GM21390 (cell line): ENCODE measurements around the gene SSB.
"Not testable (repeated sequence)": the region's sequence is repeated elsewhere in the genome, so short reads cannot be mapped to it uniquely, and the experiment has no call there.

Source experiments
- ATAC-seq: cut with Tn5 transposase; IDR thresholded peaks from one replicate; pipeline ENCODE4 v1.9.1; 2021; ENCODE audit not compliant: unreplicated experiment

SSB gene

DNA sequence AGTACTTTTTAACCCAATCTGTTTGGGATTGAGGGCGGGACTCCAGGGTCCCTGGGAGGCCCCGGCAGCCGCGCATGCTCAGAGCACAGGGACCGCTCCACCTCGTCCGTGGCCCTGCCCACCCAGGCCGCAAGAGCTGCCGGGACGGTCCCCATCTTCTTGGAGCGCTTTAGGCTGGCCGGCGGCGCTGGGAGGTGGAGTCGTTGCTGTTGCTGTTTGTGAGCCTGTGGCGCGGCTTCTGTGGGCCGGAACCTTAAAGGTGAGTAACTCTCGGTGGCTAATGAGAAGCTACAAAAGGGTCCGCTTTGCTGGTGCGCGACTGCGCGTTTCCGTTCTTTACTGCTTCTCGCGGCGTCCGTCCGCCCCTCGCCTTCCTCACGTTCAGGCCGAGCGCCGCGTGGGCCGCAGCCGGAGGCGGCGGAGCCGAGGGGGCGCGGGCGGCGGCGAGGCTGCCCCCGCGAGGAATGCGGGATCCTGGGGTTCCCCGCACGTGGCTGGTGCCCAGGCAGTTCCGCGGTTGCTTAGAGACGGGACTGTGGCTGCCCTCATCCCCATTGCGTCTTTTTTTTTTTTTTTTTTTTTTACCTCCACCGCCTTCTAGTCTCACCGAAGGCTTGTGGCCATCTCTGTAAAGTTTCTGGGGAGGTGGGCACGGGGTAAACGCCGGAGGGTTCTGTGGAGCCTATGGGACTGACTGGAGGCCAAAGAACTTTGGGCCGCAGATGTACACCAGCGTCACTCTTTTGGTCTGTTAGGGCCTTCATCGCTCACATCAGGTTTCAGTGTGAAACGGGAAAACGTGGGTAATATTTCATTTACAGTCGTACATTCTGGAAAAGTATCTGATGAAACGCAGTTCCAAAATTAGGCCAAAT, at the start of gene SSB:
Gene SSB (plus strand): TSS at position 154 of the 875 bp plus-strand sequence. CDS start 2,090 bp downstream, outside the sequence.
- ATAC-seq: peak; percentile 97

DNA sequence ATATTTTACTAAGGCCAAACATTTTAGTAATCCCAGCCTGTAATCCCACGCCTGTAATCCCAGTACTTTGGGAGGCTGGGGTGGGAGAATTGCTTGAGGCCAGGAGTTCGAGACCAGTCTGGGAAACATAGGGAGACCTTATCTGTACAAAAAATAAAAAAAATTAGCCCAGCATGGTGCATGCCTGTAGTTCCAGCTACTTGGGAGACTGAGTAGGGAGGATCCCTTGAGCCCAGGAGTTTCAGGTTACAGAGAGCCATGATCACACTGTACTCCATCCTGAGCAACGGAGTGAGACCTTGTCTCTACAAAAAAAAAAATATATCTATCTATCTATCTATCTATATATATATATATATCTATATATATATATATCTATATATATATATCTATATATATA, 45.9 kb upstream of the SSB start:
- no peak for ATAC-seq

DNA sequence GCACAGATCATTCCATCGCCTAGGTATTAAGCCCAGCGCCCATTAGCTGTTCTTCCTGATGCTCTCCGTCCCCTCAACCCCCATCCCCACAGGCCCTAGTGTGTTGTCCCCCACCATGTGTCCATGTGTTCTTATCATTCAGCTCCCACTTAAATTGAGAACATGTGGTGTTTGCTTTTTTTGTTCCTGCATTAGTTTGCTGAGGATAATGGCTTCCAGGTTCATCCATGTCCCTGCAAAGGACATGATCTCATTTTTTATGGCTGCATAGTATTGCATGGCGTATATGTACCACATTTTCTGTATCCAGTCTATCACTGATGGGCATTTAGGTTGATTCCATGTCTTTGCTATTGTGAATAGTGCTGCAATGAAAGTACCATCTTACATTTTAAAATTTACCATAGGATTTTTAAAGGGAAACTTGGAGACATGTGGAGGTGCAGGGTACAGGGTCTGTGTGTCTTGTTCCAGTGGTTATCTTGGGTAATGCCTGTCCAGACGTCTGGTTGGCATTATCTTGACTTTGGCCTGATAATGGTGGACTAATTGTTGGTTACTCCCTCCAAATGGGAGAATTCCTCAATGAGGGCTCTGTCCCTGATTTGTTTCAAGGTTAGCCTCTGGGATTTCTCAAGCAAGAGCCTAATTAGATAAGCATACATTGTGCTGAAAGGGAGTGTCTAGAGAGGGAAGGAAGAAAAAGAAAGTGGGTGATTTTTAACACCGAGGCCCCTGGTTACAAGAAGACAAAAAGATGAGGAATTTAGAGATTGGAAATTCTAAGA, 43.4 kb upstream of the SSB start:
- no peak for ATAC-seq

DNA sequence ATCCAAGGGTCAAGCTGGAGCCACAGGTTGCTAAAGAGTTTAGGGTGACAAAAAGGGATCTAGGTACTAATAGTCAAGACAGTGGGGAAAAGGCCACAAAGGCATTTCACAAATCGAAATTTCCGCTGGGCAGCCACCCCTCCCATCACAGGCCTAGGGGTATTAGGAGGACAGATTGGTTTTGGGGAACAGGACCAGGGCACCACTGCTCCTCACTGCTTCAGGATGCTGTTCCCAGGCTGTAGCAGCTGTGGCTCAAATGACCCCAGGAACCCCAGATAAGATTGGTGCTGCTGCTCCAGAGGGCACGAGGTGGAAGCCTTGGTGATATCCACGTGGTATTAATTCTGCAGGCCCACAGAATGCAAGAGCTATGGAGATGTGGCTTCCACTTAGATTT, 42.3 kb upstream of the SSB start:
- ATAC-seq: no peak

DNA sequence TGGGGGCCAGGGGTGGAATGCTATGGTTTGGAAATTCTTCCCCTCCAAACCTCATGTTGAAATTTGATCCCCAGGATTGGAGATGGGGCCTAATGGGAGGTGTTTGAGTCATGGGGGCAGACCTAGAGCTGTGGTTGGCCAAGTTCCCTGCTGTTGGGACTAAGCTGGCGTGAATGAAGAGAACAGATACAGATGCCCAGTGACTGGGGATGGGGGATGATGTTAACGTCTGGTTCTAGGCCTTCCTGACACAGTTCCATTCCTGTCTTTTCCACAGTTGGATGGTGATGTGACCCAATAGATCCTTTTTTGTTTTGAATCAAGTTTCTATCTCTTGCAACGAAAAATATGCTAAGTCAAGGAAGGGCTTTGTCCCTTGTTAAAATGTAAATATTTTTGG, 41.3 kb upstream of the SSB start:
- ATAC-seq: no peak

DNA sequence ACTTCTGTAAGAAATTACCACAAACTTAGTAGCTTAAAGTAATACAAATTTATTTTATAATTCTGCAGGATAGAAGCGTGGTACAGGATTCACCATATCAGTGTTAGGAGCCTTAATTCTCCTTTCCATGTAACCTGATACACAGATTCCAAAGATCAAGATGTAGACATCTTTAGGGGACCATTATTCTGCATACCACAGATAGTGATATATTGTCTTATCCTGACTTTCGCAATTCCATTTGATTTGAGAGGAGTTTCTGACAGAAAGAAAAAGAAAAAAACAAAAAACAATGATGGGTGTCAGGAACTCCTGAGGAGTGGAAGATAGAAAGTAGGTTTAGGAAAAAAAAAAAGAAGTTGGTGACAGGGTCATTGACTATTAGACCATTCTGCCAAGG, 40.9 kb upstream of the SSB start:
- ATAC-seq: no peak

DNA sequence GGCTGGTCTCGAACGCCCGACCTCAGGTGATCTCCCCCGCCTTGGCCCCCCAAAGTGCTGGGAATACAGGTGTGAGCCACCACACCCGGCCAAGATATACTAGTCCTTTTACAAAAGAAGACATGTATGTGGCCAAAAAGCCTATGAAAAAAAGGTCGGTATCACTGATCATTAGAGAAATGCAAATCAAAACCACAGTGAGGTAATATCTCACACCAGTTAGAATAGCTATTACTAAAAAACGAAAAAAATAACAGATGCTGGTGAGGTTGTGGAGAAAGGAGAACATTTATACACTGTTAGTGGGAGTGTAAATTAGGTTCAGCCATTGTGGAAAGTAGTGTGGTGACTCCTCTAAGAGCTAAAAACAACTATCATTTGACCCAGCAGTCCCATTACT, 38.7 kb upstream of the SSB start:
- ATAC-seq: peak; percentile 56

DNA sequence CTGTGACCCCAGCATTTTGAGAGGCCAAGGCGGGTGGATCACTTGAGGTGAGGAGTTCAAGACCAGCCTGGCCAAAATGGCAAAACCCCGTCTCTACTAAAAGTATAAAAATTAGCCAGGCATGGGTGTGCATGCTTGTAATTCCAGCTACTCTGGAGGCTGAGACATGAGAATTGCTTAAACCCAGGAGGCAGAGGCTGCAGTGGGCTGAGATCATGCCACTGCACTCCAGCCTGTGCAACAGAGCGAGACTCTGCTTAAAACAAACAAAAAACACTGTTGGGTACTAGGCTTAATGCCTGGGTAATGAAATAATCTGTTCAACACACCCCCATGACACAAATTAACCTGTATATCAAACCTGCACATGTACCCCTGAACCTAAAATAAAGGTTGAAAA, 37.9 kb upstream of the SSB start:
- ATAC-seq: not testable (repeated sequence)

DNA sequence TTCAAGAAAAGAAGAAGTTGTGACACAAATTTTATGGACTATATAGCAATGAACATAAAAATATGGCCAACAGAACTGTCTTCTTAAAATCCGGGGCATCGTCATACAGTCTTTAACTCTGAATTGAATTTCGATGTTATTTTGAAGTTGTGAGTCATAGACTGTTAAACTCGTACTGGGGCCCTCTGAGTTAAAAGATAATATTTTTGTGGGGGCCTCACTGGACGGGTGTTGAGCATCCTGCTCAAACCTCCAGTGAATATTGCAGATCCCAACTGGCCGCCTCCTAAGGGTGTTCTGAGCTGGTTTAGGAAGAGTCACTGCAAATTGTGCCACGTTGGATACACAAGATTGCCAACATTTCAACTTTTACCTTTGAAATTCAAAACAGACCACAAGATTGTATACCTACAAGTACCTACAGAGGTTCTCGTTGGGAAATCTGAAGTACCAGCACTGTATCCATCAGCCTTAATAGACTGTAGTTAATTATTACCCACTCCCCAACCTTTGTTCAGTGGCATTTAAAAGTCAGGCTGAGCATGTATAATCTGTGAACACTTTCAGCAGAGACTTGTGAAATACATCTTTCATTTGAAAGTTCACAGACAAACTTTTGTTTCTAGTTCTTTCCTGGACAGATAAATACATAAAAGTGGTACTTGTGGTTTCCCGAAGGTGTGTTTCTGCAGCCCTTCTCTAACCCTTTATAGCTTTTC, 37.3 kb upstream of the SSB start:
- peak; percentile 69 for ATAC-seq

DNA sequence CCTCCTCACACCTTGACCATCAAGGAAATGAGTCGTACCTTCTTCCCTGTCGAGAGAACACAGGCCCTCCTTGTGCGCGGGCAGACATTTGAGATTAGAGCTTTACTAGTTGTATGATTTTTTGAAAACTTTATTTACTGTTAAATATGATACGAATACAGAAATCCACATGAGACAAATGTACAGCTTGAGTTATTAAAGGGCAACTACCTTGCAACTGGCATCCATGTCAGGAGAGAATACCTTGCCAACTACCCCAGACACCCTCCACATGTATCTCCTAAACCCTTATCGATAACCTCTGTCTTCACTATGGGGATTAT, 36.7 kb upstream of the SSB start:
- ATAC-seq: no peak

DNA sequence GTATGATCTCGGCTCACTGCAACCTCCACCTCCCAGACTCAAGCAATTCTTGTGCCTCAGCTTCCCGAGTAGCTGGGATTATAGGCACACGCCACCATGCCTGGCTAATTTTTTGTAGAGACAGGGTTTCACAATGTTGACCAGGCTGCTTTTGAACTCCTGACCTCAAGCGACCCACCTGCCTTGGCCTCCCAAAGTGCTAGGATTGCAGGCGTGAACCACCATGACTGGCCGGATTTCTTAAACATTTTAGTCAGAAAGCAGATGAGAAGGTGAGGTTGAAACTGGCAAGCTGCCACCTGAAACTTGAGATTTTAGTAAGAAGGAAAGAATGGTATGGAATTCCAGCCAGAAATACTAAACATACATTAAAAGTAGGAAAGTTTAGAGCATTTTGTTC, 33.1 kb upstream of the SSB start:
- no peak for ATAC-seq

DNA sequence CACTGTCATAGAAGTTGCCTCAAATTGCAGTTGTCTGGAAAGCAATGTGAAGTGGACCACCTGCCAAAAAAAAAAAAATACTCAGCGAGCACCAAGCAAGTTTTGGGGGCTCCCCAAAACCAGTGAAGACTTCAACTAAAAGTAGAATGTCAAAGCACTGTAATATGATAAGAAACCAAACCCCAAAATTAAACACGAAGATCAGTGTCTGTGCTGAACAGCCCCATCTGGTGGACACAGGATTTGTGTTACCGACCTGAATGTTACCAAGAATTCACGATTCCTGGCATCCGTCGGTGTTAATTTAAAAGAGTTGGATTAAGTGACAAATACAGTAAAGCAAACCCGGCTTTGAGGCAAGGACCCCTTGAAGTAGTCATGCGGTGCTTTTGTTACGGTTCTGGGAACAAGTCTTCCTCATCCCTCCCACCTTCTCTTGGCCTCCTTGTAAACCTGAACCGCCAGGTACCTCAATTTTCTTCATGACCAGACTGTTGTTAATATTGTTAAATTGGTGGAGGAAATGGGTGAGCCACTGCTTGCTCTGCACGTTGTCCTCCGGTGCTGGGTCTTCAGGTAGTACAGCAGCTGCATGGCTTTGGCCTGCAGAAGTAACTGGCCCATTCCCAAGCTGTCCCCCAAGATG, 31.3 kb upstream of the SSB start:
- ATAC-seq: no peak

DNA sequence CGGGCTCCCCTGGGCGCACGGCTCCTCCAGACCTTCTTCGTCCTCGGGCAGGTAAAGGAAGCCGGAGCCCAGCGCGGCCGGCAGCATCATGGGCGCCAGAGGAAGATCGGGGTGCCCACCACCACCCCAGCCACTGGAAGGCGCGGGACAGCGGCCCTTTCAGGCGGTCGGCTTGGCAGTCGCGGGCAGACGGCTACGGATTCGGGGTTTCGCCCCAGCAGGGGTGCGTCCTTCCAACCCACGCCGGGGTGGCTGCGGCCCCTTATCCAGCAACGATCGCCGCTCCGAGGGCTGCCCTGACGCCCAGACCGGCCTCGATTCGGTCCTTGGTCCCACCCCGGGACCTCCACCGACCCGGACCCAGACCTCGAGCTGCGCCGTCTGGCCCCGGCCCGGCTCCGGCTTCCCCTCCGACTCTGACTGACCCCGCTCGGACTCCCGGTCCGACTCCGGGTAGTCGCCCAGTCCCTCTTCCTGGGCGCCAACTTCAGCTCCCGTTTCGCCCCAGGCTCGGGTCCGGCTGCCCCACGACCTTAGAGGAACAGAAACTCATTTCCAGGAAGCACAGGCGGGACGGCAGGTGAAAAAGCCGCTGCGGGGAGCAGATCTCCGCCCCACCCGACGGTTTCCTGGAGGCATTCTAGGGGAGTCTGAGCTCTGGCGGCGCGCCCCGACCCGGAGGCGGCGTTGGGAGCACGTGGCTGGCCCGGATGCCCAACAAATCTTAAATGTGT, 30.2 kb upstream of the SSB start:
- ATAC-seq: no peak

DNA sequence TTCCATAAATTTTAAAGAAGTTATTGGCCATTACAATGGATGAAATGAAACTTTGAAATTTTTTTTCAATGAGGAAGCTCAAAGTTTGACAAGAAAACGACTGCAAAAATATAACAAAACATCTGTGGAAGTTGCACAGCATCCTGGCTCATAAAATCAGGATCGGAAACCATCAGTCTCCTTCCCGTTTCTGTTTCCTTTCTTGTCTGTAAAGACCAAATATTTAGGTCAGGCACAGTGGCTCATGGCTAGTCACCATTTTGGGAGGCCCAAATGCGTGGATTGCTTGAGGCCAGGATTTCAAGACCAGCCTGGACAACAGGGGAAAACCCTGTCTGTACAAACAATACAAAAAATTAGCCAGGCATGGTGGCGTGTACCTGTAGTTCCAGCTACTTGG, 27.6 kb upstream of the SSB start:
- ATAC-seq: no peak

DNA sequence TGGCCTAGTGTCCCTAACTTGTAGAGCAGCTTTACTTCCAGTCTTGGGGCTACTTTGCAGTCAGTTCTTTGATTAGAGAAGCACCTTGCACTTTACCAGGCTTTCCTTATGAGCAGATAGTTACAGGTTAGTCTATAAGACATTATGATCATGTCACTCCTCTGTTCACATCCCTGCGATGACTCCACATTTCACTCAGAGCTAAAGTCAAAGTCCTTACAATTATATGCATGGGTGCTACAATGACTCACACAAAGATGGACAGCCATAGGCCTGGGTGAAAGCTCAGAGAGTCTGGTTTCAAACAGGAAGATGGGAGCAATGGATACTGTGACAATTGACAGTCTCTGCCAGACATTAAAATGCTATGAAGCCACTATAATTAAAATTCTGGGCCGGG, 27.1 kb upstream of the SSB start:
- ATAC-seq: no peak

DNA sequence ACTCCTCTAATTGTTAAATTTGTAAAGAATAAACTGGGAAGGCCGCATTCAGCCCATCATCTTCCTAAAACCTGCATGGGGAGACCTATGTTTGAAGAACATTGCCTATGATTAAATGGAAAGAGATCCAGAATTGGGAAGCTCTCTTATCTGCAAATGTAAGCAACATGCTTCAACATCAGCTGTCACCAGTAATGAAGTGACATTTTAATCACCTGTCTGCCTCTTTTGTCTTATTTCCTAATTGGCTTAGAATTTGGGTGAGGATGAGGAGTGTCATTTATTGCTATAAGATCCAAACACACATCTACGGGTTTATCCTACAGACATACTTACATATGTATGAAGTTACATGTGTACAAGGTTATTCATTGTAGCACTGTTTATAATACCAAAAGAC, 26.0 kb upstream of the SSB start:
- ATAC-seq: no peak

DNA sequence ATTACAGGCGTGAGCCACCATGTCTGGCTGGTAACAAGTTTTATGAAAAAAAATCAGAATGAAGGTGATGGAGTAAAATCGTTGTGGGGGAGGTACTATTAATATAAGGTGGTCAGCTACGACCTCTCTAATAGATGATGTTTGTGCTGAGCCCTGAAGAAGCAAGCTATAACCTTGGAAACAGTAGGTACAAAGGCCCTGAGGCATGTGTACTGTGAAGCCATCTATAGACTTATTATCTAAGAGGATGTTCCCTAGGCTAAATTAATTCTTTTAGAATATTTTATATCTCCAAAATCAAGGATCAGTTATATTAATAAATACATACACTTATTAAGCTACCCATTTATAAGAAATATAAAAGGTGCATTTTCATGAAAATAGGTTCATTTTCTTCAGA, 23.3 kb upstream of the SSB start:
- ATAC-seq: no peak

DNA sequence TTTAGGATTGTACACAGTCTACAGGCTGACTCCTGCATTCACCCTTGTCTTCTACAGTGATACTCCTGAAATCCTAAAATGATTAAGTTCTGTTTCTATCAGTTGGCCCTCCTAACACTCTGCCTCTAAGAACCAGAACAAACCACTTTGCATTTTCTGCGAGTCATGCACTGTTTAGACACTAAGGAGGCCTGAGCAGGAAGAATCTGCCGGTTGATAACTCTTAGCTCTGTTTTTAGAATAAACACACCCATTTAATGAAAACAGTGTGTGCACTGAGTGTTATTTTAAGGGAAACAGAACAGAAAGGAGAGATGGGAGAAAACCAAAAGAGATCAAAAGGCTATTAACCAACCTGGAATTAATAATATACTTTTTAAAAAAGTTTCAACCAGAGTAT, 22.9 kb upstream of the SSB start:
- ATAC-seq: no peak

DNA sequence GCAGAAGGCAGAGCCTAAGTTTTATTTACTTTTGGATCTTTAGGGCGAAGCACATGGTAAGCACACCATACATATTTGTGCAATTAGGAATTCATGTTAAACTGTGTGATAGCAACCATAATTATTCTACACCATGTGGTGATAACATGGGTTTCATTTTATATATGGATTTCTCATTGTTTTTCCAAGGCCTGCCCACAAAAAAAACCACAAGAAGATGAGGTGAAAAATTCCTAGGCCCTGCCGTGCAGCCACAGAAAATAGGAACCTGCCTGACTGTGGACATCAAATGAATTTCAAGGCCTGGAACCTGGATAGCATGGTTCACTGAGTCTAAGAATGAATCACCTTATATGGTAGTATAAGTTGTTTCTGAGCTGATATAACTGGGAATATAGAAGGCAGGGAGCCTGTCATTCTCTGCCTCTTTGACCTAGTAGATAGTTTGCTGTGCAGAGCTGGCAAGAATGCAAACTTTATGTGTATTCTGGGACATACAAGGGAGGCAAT, 22.4 kb upstream of the SSB start:
- no peak for ATAC-seq

DNA sequence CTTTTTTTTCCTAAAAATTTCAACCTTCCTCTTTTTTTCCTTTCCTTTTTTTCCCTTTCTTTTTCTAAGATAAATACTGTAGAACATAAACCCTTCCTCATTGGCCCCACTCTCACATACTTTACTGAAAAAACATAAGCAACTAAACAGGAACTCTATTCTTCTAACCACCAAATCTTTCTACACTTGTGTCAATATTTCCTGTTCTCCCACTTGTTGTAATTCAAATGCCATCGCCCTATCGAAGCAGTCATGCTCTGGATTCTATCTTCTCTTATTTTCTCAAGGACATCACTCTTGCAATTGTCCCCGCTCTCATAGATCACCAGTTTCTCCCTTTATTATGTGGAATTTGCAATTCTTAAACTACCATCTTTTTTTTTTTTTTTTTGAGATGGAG, 20.2 kb upstream of the SSB start:
- ATAC-seq: no peak
